Fibroblast of the conjunctiva (primary cell): ENCODE data around the gene DCAF8.

Experiments used
- DNase-seq: peaks from one replicate; pipeline ENCODE4 v3.0.0-alpha.2; 2010; ENCODE audit warnings: low read depth

Gene DCAF8

DNA sequence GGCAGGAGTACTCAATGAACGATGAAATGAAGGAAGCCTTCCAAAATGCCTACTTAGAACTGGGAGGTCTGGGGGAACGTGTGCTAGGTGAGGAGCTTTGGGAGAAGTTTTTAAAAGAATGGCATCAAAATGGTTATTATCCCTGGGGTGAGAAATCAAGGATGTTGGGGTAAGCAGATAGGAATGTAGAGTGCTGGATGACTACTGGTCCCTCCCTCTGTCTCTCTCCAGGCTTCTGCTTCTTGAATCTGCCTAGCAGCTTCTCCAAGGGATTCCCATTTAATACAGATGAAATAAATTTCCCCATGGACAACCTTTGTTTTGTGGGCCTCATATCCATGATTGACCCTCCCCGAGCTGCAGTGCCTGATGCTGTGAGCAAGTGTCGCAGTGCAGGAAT, 91.0 kb downstream of the DCAF8 start:
- no peak for DNase-seq

GRCh38 chr1:160169553-160170399, 92.6 kb downstream of the DCAF8 start:
- DNase-seq, result no peak

DNA sequence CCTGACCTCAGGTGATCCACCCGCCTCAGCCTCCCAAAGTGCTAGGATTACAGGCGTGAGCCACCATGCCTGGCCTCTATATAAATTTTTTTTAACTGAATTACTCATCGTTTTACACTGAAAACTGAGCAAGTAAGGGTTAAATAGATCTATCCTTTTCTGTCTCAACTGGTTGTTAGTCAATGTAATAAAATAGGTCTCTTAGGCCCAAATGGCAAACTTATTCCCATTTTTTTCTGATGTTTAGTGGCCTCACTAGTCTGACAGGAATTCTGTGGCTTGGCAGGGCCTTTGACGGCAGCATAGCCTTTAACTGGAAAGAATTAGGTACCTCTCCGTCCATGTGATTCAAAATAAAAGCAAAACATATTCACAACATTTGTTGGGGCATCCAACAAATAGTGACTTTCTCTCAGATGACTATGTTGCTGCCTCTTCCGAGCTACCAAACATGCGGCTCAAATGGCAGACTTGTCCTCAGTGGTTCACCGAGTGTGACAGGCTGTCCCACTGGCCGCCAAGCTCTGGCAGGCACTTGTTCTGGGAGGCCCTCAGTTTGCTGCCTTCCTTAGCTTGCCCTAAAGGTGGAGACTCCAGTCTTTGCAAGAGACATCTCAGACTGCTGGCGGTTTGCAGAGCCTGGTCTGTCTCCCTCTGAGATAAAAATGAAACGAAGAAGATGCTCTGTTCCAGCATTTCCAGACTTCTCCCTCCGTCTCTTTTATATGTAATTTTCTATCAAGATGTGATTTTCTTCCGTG, 93.6 kb downstream of the DCAF8 start:
- DNase-seq, result no peak

DNA sequence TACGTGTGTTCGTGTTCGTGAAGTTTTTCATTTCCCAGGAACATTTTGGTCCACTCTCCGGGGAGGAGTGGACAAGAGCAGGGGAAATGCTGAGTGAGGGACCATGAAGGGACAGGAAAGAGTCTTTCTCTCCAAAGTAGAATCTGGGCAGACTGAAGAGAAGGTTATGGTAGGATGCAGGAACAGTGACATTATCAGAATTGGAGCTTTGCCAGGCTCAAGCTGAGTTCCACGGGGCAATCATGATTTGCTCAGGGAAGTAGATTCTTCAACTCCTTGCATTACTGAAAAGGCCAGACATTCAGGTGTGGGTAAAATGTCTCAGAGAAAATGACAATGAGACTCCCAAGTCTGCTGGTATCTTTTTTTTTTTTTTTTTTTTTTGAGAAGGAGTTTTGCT, 94.3 kb downstream of the DCAF8 start:
- DNase-seq, result no peak

DNA sequence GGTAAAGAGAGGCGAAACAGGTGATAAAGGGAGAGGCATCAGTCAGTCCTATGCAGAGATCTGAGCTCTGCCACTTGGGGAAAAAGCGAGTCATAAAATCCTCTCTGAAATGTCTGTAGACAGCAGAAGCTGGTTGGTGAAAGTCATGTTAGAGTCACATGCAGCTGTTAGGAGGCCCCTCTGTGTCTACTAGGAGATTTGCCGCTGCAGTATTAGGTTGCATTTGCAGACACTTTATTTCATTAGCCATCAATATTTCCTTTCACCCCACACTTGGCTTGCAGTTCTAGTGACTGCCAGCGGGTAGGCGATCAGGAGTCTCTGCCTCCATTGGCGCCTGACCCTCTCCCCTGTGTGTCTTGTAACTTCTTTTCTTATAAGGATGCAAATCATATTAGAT, 94.8 kb downstream of the DCAF8 start:
- no peak for DNase-seq

DNA sequence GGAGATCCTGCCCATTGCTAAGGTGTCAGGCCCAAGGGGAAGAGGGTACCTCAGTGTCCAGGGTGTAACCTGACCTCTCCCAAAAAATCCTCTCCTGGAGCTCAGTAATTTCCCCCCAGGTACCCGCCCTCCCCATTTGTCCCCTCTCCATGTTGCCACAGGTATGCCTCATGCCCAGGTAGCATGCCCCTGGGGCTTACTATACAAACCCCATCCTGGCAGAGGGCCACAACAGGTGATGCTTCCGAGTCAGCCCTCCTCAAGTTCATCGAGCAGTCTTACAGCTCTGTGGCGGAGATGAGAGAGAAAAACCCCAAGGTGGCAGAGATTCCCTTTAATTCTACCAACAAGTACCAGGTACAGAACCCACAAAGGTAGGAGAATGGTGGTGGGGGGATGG, 95.3 kb downstream of the DCAF8 start:
- DNase-seq, result no peak

DNA sequence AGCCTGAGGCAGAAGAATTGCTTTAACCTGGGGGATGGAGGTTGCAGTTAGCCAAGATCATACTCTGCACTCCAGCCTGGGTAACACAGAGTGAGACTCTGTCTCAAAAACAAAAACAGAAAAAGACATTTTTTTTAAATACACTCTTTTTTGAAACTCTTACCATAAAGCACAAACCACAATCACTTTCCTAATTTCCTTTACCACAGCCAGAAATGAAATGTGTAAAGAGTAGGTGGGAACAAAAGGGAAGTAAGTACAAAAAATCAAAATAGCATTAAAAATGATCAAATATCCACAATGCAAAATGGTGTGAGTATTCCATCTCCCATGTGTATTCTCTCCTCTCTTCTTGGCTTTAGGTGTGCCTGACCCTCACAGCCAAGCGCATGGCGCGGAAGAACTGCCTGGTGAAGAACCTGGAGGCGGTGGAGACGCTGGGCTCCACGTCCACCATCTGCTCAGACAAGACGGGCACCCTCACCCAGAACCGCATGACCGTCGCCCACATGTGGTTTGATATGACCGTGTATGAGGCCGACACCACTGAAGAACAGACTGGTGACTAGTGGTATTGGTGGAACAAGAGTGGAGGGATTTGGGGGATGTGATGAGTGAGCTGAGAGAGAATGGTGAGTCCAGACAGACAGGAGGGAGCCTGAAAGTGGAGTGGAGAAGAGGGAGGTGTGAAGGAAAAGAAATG, 96.0 kb downstream of the DCAF8 start:
- DNase-seq, result no peak
